Naive thymus-derived CD8-positive, alpha-beta T cell (primary cell): ENCODE data around the gene CLN3. TPM values are rescaled to one million over a fixed set of nuclear protein-coding genes. Genes with fewer than 3 reads are reported as not detected.
"Not testable (repeated sequence)": the region's sequence is repeated elsewhere in the genome, so short reads cannot be mapped to it uniquely, and the experiment has no call there.

ENCODE experiments used
- ATAC-seq, 2 donors: fragments of 150-1000 bp; cut with Tn5 transposase in 1 of 2; sonication (Bioruptor Pico), chemical (Tn5 transposase) in 1 of 2; 1 replicate in 1 of 2; 2 replicates in 1 of 2; pipeline ENCODE4 v1.10.0; 2021; ENCODE audit warnings: mild to moderate bottlenecking in 2 of 2, moderate library complexity in 2 of 2
- POLR2A ChIA-PET: fragments of 350-600 bp; sonication (Branson Sonifier 250); formaldehyde crosslinking; loops from one replicate; lab custom pipeline; 2021; ENCODE audit warnings: antibody characterized with exemption; lab: Charles Lee
- DNase-seq, 10 donors: peaks; one replicate each; pipeline versions ENCODE4 v3.0.0 to v3.0.0-alpha.2; 2020 to 2022
- H3K27ac Mint-ChIP-seq, 10 donors: one replicate each; pipeline ENCODE4 v1.8.0; 2020 to 2022; ENCODE audit warnings: mild to moderate bottlenecking in 10 of 10, mixed read lengths in 10 of 10, moderate library complexity in 4 of 10, inconsistent platforms in 1 of 10
- H3K27me3 Mint-ChIP-seq, 5 donors: one replicate each; pipeline ENCODE4 v1.8.0; 2021 to 2022; ENCODE audit warnings: mixed read lengths in 5 of 5
- H3K36me3 Mint-ChIP-seq, 3 donors: one replicate each; pipeline ENCODE4 v1.8.0; 2020 to 2022; ENCODE audit warnings: mixed read lengths in 3 of 3, mild to moderate bottlenecking in 2 of 3, inconsistent platforms in 1 of 3
- H3K4me1 Mint-ChIP-seq, 4 donors: one replicate each; pipeline ENCODE4 v1.8.0; 2021 to 2022; ENCODE audit warnings: mixed read lengths in 4 of 4
- H3K4me3 Mint-ChIP-seq, 10 donors: one replicate each; pipeline ENCODE4 v1.8.0; 2020 to 2022; ENCODE audit warnings: mild to moderate bottlenecking in 10 of 10, mixed read lengths in 10 of 10, moderate library complexity in 6 of 10, inconsistent platforms in 1 of 10
- H3K9me3 Mint-ChIP-seq, 9 donors: one replicate each; pipeline ENCODE4 v1.8.0; 2020 to 2022; ENCODE audit warnings: mixed read lengths in 9 of 9, mild to moderate bottlenecking in 3 of 9, inconsistent platforms in 1 of 9, moderate library complexity in 1 of 9
- polyA plus RNA-seq, 3 donors: library from polyadenylated mRNA; unstranded; fragments of 300-500 nt; fragmentation: Illumina TruSeq; gene quantifications; one replicate each; pipeline ENCODE4 v1.2.3, GENCODE V29; 2021
- total RNA-seq, 8 experiments: library from RNA in 2 of 8; stranded (reverse) in 2 of 8; gene quantifications; one replicate each; pipeline ENCODE4 v1.2.3 and lab custom pipeline; 2021 to 2026

Gene CLN3
- total and polyA plus RNA-seq, 5 experiments from 2014 or later, result 16.2 to 79.6 (median 27.2) TPM

GRCh38 chr16:28511031-28511430, 19.2 kb upstream of the CLN3 start:
- Mint-ChIP-seq H3K9me3 (no peaks in the 10 kb centered on the region), H3K4me1 (peaks cover 7 to 30% (median 18%) of the 10 kb centered on the region in 4 donors), H3K36me3 (no peaks in the 10 kb centered on the region), H3K4me3 (no peak overlapping the region), H3K27ac (no peak overlapping the region), H3K27me3 (no peaks in the 10 kb centered on the region)
- ATAC-seq, result no peak
- no peak for DNase-seq
- POLR2A ChIA-PET, result no interaction called here

GRCh38 chr16:28505489-28506137, 13.7 kb upstream of the CLN3 start:
- no peak for ATAC-seq
- H3K9me3 Mint-ChIP-seq, result no peaks in the 10 kb centered on the region
- DNase-seq, result no peak
- H3K27me3 Mint-ChIP-seq, result no peaks in the 10 kb centered on the region
- no peak overlapping the region for H3K4me3 Mint-ChIP-seq
- H3K4me1 Mint-ChIP-seq, result peaks cover 4 to 24% (median 18%) of the 10 kb centered on the region in 4 donors
- POLR2A ChIA-PET, result interaction anchor here (0.7 kb wide), 1 partner anchor 24 kb away, joined by 3 read pairs; no protein-coding TSS in a partner anchor
- H3K27ac Mint-ChIP-seq, result peak overlapping the region in 4 of 10 donors; percentile 29 to 86 (median 59)
- no peaks in the 10 kb centered on the region for H3K36me3 Mint-ChIP-seq

- POLR2A ChIA-PET, result interaction anchor here (0.7 kb wide), 1 partner anchor 25 kb away, joined by 3 read pairs; no protein-coding TSS in a partner anchor
- H3K27ac Mint-ChIP-seq, result peak overlapping the region in 1 of 10 donors; percentile 8
These were observed 13.0 kb upstream of the CLN3 start for GRCh38 chr16:28504707-28505404.

GRCh38 chr16:28503470-28504259, 11.8 kb upstream of the CLN3 start:
- DNase-seq, result no peak
- peak overlapping the region in 3 of 10 donors; percentile 17 to 69 (median 41) for H3K27ac Mint-ChIP-seq

More at GRCh38 chr16:28504707-28505404, 13.0 kb upstream of the CLN3 start:
- DNase-seq (no peak), ATAC-seq (no peak)
- Mint-ChIP-seq H3K9me3 (no peaks in the 10 kb centered on the region), H3K4me1 (peaks cover 5 to 27% (median 21%) of the 10 kb centered on the region in 4 donors), H3K27me3 (no peaks in the 10 kb centered on the region), H3K36me3 (no peaks in the 10 kb centered on the region), H3K4me3 (no peak overlapping the region)

GRCh38 chr16:28502290-28502689, 10.4 kb upstream of the CLN3 start:
- H3K4me1 Mint-ChIP-seq, result peaks cover 8 to 22% (median 16%) of the 10 kb centered on the region in 4 donors
- DNase-seq, result no peak
- no peak overlapping the region for H3K4me3 Mint-ChIP-seq
- H3K36me3 Mint-ChIP-seq, result peaks cover 0 to 3% (median 0%) of the 10 kb centered on the region in 3 donors
- ATAC-seq, result no peak
- no peaks in the 10 kb centered on the region for H3K27me3 Mint-ChIP-seq
- POLR2A ChIA-PET, result interaction anchor here (0.9 to 2.0 kb wide), 2 partner anchors 8 to 14 kb away, joined by 4 to 12 read pairs; partner anchors contain the start of gene APOBR
- no peaks in the 10 kb centered on the region for H3K9me3 Mint-ChIP-seq
- H3K27ac Mint-ChIP-seq, result no peak overlapping the region

More at GRCh38 chr16:28503470-28504259, 11.8 kb upstream of the CLN3 start:
- Mint-ChIP-seq H3K27me3 (no peaks in the 10 kb centered on the region), H3K4me3 (no peak overlapping the region), H3K9me3 (no peaks in the 10 kb centered on the region), H3K4me1 (peaks cover 7 to 29% (median 22%) of the 10 kb centered on the region in 4 donors), H3K36me3 (peaks cover 0 to under 1% (median 0%) of the 10 kb centered on the region in 3 donors)
- no peak for ATAC-seq
- POLR2A ChIA-PET, result interaction anchor here (2.0 kb wide), 1 partner anchor 9 kb away, joined by 12 read pairs; the partner anchor contains the start of gene APOBR

- H3K27ac Mint-ChIP-seq, result no peak overlapping the region
- peaks cover 0 to 5% (median 0%) of the 10 kb centered on the region in 3 donors for H3K36me3 Mint-ChIP-seq
- H3K27me3 Mint-ChIP-seq, result no peaks in the 10 kb centered on the region
- POLR2A ChIA-PET, result no interaction called here
- no peak overlapping the region for H3K4me3 Mint-ChIP-seq
- DNase-seq (no peak), ATAC-seq (no peak)
- H3K9me3 Mint-ChIP-seq, result no peaks in the 10 kb centered on the region
- peaks cover 11 to 26% (median 18%) of the 10 kb centered on the region in 4 donors for H3K4me1 Mint-ChIP-seq
These were observed 9.7 kb upstream of the CLN3 start for GRCh38 chr16:28501258-28502232.

- H3K4me1 Mint-ChIP-seq, result peaks cover 21 to 32% (median 23%) of the 10 kb centered on the region in 4 donors
- H3K27ac Mint-ChIP-seq, result peak overlapping the region in 7 of 10 donors; percentile 52 to 83 (median 69)
- H3K36me3 Mint-ChIP-seq, POLR2A ChIA-PET, DNase-seq, ATAC-seq, H3K27me3 Mint-ChIP-seq, H3K4me3 Mint-ChIP-seq, H3K9me3 Mint-ChIP-seq: not testable (repeated sequence)
These were observed 8.8 kb upstream of the CLN3 start for GRCh38 chr16:28500476-28501180.

GRCh38 chr16:28499854-28500253, 8.0 kb upstream of the CLN3 start:
- H3K4me3 Mint-ChIP-seq, result no peak overlapping the region
- H3K4me1 Mint-ChIP-seq, result peaks cover 28 to 40% (median 31%) of the 10 kb centered on the region in 4 donors
- peaks cover 0 to 5% (median 0%) of the 10 kb centered on the region in 3 donors for H3K36me3 Mint-ChIP-seq
- no peaks in the 10 kb centered on the region for H3K27me3 Mint-ChIP-seq
- no peaks in the 10 kb centered on the region for H3K9me3 Mint-ChIP-seq
- POLR2A ChIA-PET, result no interaction called here
- H3K27ac Mint-ChIP-seq, result peak overlapping the region in 8 of 10 donors; percentile 47 to 88 (median 70)
- ATAC-seq, result no peak
- no peak for DNase-seq

GRCh38 chr16:28498666-28499381, 7.0 kb upstream of the CLN3 start:
- H3K4me1 Mint-ChIP-seq, result peaks cover 37 to 50% (median 41%) of the 10 kb centered on the region in 4 donors
- H3K9me3 Mint-ChIP-seq, result no peaks in the 10 kb centered on the region
- no peak for DNase-seq
- POLR2A ChIA-PET, result interaction anchor here (0.6 to 1.6 kb wide), 2 partner anchors 13 to 55 kb away, joined by 3 to 4 read pairs; partner anchors contain the start of gene SGF29
- peaks cover 0 to 5% (median 0%) of the 10 kb centered on the region in 3 donors for H3K36me3 Mint-ChIP-seq
- H3K27me3 Mint-ChIP-seq, result no peaks in the 10 kb centered on the region
- no peak for ATAC-seq
- H3K27ac Mint-ChIP-seq, result peak overlapping the region in 8 of 10 donors; percentile 27 to 83 (median 64)
- no peak overlapping the region for H3K4me3 Mint-ChIP-seq

- Mint-ChIP-seq H3K4me1 (peaks cover 41 to 56% (median 48%) of the 10 kb centered on the region in 4 donors), H3K4me3 (no peak overlapping the region), H3K36me3 (peaks cover 0 to 5% (median 0%) of the 10 kb centered on the region in 3 donors), H3K27ac (peak overlapping the region; percentile 60 to 99 (median 94)), H3K27me3 (no peaks in the 10 kb centered on the region), H3K9me3 (no peaks in the 10 kb centered on the region)
- ATAC-seq (no peak), DNase-seq (no peak)
- POLR2A ChIA-PET, result interaction anchor here (0.5 to 1.6 kb wide), 2 partner anchors 56 to 126 kb away, joined by 4 to 7 read pairs; partner anchors contain the start of gene SGF29
These were observed 6.2 kb upstream of the CLN3 start for GRCh38 chr16:28497861-28498599.
